HEK293 (cell line): ENCODE data around the gene DLK2.
A peak's percentile ranks its signal among the peaks of the same experiment; 100 is the strongest.

ENCODE experiments used
- HIC1 ChIP-seq: fragments of 450-650 bp; formaldehyde crosslinking; IDR thresholded peaks from 2 replicates; pipeline ENCODE4 v1.5.1; 2016; ENCODE audit warnings: missing biosample characterization, missing genetic modification characterization
- KLF10 ChIP-seq: fragments of 450-650 bp; IDR thresholded peaks from 2 replicates; pipeline ENCODE4 v1.5.1; 2018; ENCODE audit warnings: missing biosample characterization, mild to moderate bottlenecking, missing genetic modification characterization
- ZBTB7A ChIP-seq: fragments of 450-650 bp; formaldehyde crosslinking; IDR thresholded peaks from 2 replicates; pipeline ENCODE4 v1.5.1; 2016; ENCODE audit warnings: low read depth, missing biosample characterization, missing genetic modification characterization
- ZNF146 ChIP-seq: fragments of 450-650 bp; formaldehyde crosslinking; IDR thresholded peaks from 2 replicates; pipeline ENCODE4 v1.5.1; 2016; ENCODE audit warnings: missing biosample characterization, missing genetic modification characterization
- ZNF175 ChIP-seq: fragments of 450-650 bp; formaldehyde crosslinking; IDR thresholded peaks from 2 replicates; pipeline ENCODE4 v1.5.1; 2016; ENCODE audit warnings: missing biosample characterization, missing genetic modification characterization
- ZNF19 ChIP-seq: fragments of 450-650 bp; formaldehyde crosslinking; IDR thresholded peaks from 2 replicates; pipeline ENCODE4; 2016; ENCODE audit warnings: missing biosample characterization, missing genetic modification characterization, low read depth
- ZNF211 ChIP-seq: fragments of 450-650 bp; formaldehyde crosslinking; IDR thresholded peaks from 2 replicates; pipeline ENCODE4 v1.5.1; 2016; ENCODE audit warnings: low read depth, missing biosample characterization, missing genetic modification characterization
- ZNF280C ChIP-seq: fragments of 450-650 bp; formaldehyde crosslinking; IDR thresholded peaks from 2 replicates; pipeline ENCODE4 v1.5.1; 2016; ENCODE audit warnings: missing biosample characterization, missing genetic modification characterization
- ZNF324 ChIP-seq: fragments of 450-650 bp; formaldehyde crosslinking; IDR thresholded peaks from 2 replicates; pipeline ENCODE4 v1.5.1; 2016; ENCODE audit warnings: missing biosample characterization, missing genetic modification characterization
- ZNF341 ChIP-seq: fragments of 450-650 bp; formaldehyde crosslinking; IDR thresholded peaks from 2 replicates; pipeline ENCODE4; 2016; ENCODE audit warnings: low read depth, missing biosample characterization, missing genetic modification characterization
- ZNF362 ChIP-seq: fragments of 450-650 bp; formaldehyde crosslinking; IDR thresholded peaks from 2 replicates; pipeline ENCODE4 v1.5.1; 2016; ENCODE audit warnings: missing biosample characterization, missing genetic modification characterization
- ZNF37A ChIP-seq: fragments of 450-650 bp; IDR thresholded peaks from 2 replicates; pipeline ENCODE4 v1.5.1; 2018; ENCODE audit warnings: missing biosample characterization, missing genetic modification characterization
- ZNF423 ChIP-seq: fragments of 450-650 bp; formaldehyde crosslinking; IDR thresholded peaks from 2 replicates; pipeline ENCODE4 v1.5.1; 2016; ENCODE audit warnings: missing biosample characterization, missing genetic modification characterization
- ZNF473 ChIP-seq: fragments of 450-650 bp; formaldehyde crosslinking; IDR thresholded peaks from 2 replicates; pipeline ENCODE4 v1.5.1; 2017; ENCODE audit warnings: missing biosample characterization, missing genetic modification characterization
- ZNF501 ChIP-seq: fragments of 450-650 bp; formaldehyde crosslinking; IDR thresholded peaks from 2 replicates; pipeline ENCODE4 v1.5.1; 2016; ENCODE audit warnings: missing biosample characterization, missing genetic modification characterization
- ZNF555 ChIP-seq: fragments of 450-650 bp; formaldehyde crosslinking; conservative IDR thresholded peaks from 2 replicates; pipeline ENCODE4 v1.5.1; 2017; ENCODE audit warnings: missing biosample characterization, mild to moderate bottlenecking, missing genetic modification characterization, inconsistent platforms
- ZNF560 ChIP-seq: fragments of 450-650 bp; formaldehyde crosslinking; IDR thresholded peaks from 2 replicates; pipeline ENCODE4 v1.5.1; 2017; ENCODE audit warnings: missing biosample characterization, missing genetic modification characterization, borderline replicate concordance
- ZNF596 ChIP-seq: fragments of 450-650 bp; IDR thresholded peaks from 2 replicates; pipeline ENCODE4 v1.5.0; 2018; ENCODE audit warnings: missing biosample characterization, mild to moderate bottlenecking, missing genetic modification characterization, moderate library complexity
- ZNF626 ChIP-seq: fragments of 450-650 bp; sonication (Bioruptor Pico); formaldehyde crosslinking; IDR thresholded peaks from 2 replicates; pipeline ENCODE4 v1.5.1; 2018; ENCODE audit warnings: missing biosample characterization, missing genetic modification characterization, inconsistent platforms
- ZNF645 ChIP-seq: fragments of 450-650 bp; formaldehyde crosslinking; IDR thresholded peaks from 2 replicates; pipeline ENCODE4; 2016; ENCODE audit warnings: missing biosample characterization, missing genetic modification characterization
- ZNF76 ChIP-seq: fragments of 450-650 bp; formaldehyde crosslinking; IDR thresholded peaks from 2 replicates; pipeline ENCODE4; 2016; ENCODE audit warnings: low read depth, missing biosample characterization, missing genetic modification characterization, borderline replicate concordance
- ZSCAN4 ChIP-seq: fragments of 450-650 bp; formaldehyde crosslinking; IDR thresholded peaks from 2 replicates; pipeline ENCODE4 v1.5.1; 2017; ENCODE audit warnings: missing biosample characterization, missing genetic modification characterization
- ZSCAN5A ChIP-seq: fragments of 450-650 bp; formaldehyde crosslinking; IDR thresholded peaks from 2 replicates; pipeline ENCODE4 v1.5.1; 2016; ENCODE audit warnings: missing biosample characterization, missing genetic modification characterization
- TF ChIP-seq, protein P1 (sequence below): fragments of 450-650 bp; formaldehyde crosslinking; IDR thresholded peaks from 2 replicates; pipeline ENCODE4 v1.5.1; 2016; ENCODE audit warnings: missing biosample characterization, missing genetic modification characterization
- TF ChIP-seq, protein P2 (sequence below): fragments of 450-650 bp; formaldehyde crosslinking; IDR thresholded peaks from 2 replicates; pipeline ENCODE4 v1.5.0; 2017; ENCODE audit warnings: missing biosample characterization, missing genetic modification characterization, borderline replicate concordance

Gene DLK2

DNA sequence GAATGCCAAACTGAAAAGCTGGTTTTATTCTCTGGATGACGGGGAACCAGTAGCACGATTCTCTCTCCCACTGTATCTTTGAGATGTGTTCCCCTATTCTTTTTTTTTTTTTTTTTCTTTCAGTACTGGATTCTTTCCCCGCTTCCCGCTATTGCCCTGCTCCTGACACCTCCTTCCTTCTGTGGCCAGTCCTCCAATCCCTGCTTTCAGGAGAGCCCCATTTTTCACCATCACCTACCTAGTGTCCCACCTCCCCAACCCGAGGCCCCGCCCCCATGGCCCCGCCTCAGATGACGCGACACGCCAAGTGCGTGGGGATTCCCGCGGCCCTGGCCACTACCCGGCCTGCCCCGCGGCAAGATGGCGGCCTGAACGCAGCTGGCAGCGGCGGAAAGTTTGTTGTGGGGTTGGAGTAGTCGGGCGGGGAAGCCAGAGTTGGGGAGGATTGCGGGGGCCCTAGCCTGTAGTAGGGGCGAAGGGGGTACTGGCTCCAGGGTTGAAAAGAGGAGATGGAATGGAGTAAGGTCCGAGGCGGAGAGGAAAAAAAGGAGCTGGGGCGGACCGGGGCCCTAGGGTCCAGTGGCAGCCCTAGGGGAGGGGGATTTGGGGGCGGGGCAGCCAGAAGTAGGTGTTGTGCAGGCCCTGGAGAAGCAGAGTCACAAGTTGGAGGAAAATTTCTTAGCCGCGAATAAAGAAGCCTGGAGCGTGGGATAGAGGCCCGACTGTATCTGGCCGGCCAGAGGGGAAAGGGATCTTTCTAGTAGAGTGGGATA is 22.1 kb upstream of the DLK2 start, which contains the start of gene TJAP1 (continued):
- TF ChIP-seq, protein P1, sequence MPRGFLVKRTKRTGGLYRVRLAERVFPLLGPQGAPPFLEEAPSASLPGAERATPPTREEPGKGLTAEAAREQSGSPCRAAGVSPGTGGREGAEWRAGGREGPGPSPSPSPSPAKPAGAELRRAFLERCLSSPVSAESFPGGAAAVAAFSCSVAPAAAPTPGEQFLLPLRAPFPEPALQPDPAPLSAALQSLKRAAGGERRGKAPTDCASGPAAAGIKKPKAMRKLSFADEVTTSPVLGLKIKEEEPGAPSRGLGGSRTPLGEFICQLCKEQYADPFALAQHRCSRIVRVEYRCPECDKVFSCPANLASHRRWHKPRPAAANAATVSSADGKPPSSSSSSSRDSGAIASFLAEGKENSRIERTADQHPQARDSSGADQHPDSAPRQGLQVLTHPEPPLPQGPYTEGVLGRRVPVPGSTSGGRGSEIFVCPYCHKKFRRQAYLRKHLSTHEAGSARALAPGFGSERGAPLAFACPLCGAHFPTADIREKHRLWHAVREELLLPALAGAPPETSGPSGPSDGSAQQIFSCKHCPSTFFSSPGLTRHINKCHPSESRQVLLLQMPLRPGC, result no peak
- TF ChIP-seq ZNF76 (tag by site-specific recombination) (peak; percentile 95), ZBTB7A (no peak), ZNF560 (tag by site-specific recombination) (no peak), KLF10 (no peak; the same call in 1 of the 2 replicates), ZNF211 (no peak), ZNF341 (tag by site-specific recombination) (peak; percentile 85), ZNF645 (tag by site-specific recombination) (no peak), ZNF324 (tag by site-specific recombination) (peak; percentile 50), ZSCAN5A (tag by site-specific recombination) (no peak; the same call in 1 of the 2 replicates), ZNF146 (tag by site-specific recombination) (no peak), ZNF362 (tag by site-specific recombination) (peak; percentile 87; the same call in 1 of the 2 replicates), HIC1 (no peak), ZNF473 (no peak), ZNF596 (tag by site-specific recombination) (no peak), ZNF423 (no peak), ZSCAN4 (no peak), ZNF19 (tag by site-specific recombination) (no peak), ZNF280C (no peak), ZNF626 (tag by site-specific recombination) (no peak), ZNF37A (tag by site-specific recombination) (no peak), ZNF501 (tag by site-specific recombination) (peak; percentile 88), ZNF175 (no peak), ZNF555 (tag by site-specific recombination) (no peak)
- TF ChIP-seq, protein P2, sequence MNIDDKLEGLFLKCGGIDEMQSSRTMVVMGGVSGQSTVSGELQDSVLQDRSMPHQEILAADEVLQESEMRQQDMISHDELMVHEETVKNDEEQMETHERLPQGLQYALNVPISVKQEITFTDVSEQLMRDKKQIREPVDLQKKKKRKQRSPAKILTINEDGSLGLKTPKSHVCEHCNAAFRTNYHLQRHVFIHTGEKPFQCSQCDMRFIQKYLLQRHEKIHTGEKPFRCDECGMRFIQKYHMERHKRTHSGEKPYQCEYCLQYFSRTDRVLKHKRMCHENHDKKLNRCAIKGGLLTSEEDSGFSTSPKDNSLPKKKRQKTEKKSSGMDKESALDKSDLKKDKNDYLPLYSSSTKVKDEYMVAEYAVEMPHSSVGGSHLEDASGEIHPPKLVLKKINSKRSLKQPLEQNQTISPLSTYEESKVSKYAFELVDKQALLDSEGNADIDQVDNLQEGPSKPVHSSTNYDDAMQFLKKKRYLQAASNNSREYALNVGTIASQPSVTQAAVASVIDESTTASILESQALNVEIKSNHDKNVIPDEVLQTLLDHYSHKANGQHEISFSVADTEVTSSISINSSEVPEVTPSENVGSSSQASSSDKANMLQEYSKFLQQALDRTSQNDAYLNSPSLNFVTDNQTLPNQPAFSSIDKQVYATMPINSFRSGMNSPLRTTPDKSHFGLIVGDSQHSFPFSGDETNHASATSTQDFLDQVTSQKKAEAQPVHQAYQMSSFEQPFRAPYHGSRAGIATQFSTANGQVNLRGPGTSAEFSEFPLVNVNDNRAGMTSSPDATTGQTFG (tag by site-specific recombination), result no peak
